Breast epithelium (tissue), 4 donors: ENCODE data around the gene POLR1G. TPM values are rescaled to one million over a fixed set of nuclear protein-coding genes. Genes with fewer than 3 reads are reported as not detected.
"Not testable (repeated sequence)": the region's sequence is repeated elsewhere in the genome, so short reads cannot be mapped to it uniquely, and the experiment has no call there.

Experiments used
- DNase-seq, 2 donors: peaks; one replicate each; pipeline ENCODE4 v3.0.0-alpha.2; 2019; ENCODE audit warnings: low spot score in 2 of 2
- H3K27ac ChIP-seq, 2 donors: fragments of 200-600 bp; sonication (generic) in 1 of 2; one replicate each; pipeline ENCODE4 v1.5.1; 2016 to 2019; ENCODE audit warnings: mild to moderate bottlenecking in 1 of 2
- H3K27me3 ChIP-seq, 2 donors: fragments of 200-600 bp; sonication (generic) in 1 of 2; one replicate each; pipeline versions ENCODE4 v1.5.1 to v1.6.0; 2017 to 2019; ENCODE audit warnings: control low read depth in 1 of 2, mild to moderate bottlenecking in 1 of 2
- H3K36me3 ChIP-seq: fragments of 200-600 bp; one replicate; pipeline ENCODE4 v1.5.1; 2019
- H3K4me1 ChIP-seq, 2 donors: fragments of 200-600 bp; sonication (generic); one replicate each; pipeline ENCODE4 v1.5.1; 2016 to 2019; ENCODE audit warnings: control low read depth in 1 of 2
- H3K4me3 ChIP-seq, 3 donors: fragments of 200-600 bp; sonication (generic); 1 replicate in 2 of 3; 2 replicates in 1 of 3; pipeline ENCODE4 v1.5.1; 2016 to 2019; ENCODE audit warnings: mild to moderate bottlenecking in 3 of 3, moderate library complexity in 2 of 3
- H3K9me3 ChIP-seq, 2 donors: fragments of 200-600 bp; sonication (generic) in 1 of 2; one replicate each; pipeline ENCODE4 v1.5.1; 2016 to 2019; ENCODE audit warnings: control low read depth in 1 of 2
- CTCF ChIP-seq, 3 donors: fragments of 450-650 bp; IDR thresholded peaks; one replicate each; pipeline ENCODE4 v1.5.1; 2016 to 2017; ENCODE audit warnings: antibody characterized with exemption in 3 of 3, mild to moderate bottlenecking in 3 of 3, moderate library complexity in 3 of 3
- POLR2A ChIP-seq: fragments of 450-650 bp; IDR thresholded peaks from one replicate; pipeline ENCODE4 v1.6.1; 2016; ENCODE audit warnings: antibody characterized with exemption, mild to moderate bottlenecking, moderate library complexity
- POLR2AphosphoS5 ChIP-seq, 3 donors: sonication (generic); formaldehyde crosslinking; IDR thresholded peaks; one replicate each; pipeline ENCODE4 v1.6.1; 2017; ENCODE audit warnings: antibody characterized with exemption in 3 of 3
- intact Hi-C: fragments of 100-400 bp; cut with DNase I; formaldehyde crosslinking; loops from one replicate; pipeline ENCODE4 v1.15.1; 2023; ENCODE audit warnings: low total_unique reads
- total RNA-seq, 3 donors: library from RNA; depleted of rRNA; stranded (reverse); fragments of >200 nt; gene quantifications; one replicate each; pipeline ENCODE4 v1.1.0, GENCODE V29; 2016

Gene POLR1G
- total RNA-seq, 3 donors from 2014 or later = 2.6 to 6.9 (median 5.3) TPM

- intact Hi-C loops = loop anchor here (10.0 kb wide), 1 partner anchor 50 kb away; no protein-coding TSS in a partner anchor
- no peaks in the 10 kb centered on the region for H3K9me3 ChIP-seq
- H3K36me3 ChIP-seq = no peaks in the 10 kb centered on the region
- DNase-seq = no peak
- peak overlapping the region; percentile 60 to 83 (median 68) for H3K4me3 ChIP-seq
- no peaks in the 10 kb centered on the region for H3K27me3 ChIP-seq
- H3K4me1 ChIP-seq = peaks cover 0 to 8% of the 10 kb centered on the region in 2 donors
- TF ChIP-seq POLR2AphosphoS5 (IDR thresholded peaks at IDR 0.05) (peak in 2 of 3 donors; percentile 9 to 58), CTCF (IDR thresholded peaks at IDR 0.05) (no peak)
- H3K27ac ChIP-seq = peak overlapping the region; percentile 90 to 97
Measured at GRCh38 chr19:45424191-45425058, 18.0 kb downstream of the POLR1G start.

GRCh38 chr19:45428384-45429231 is 22.2 kb downstream of the POLR1G start:
- H3K4me1 ChIP-seq = no peaks in the 10 kb centered on the region
- peak overlapping the region; percentile 61 to 68 for H3K27ac ChIP-seq
- no peak for DNase-seq
- H3K36me3 ChIP-seq = no peaks in the 10 kb centered on the region
- TF ChIP-seq CTCF (IDR thresholded peaks at IDR 0.05) = peak in 2 of 3 donors; percentile 15 to 36
- no peak for TF ChIP-seq POLR2AphosphoS5 (IDR thresholded peaks at IDR 0.05)
- no peak for TF ChIP-seq POLR2A
- intact Hi-C loops = loop anchor here (10.0 kb wide), 1 partner anchor 46 kb away; no protein-coding TSS in a partner anchor
- peak overlapping the region; percentile 48 to 82 (median 62) for H3K4me3 ChIP-seq
- no peaks in the 10 kb centered on the region for H3K27me3 ChIP-seq
- H3K9me3 ChIP-seq = no peaks in the 10 kb centered on the region

GRCh38 chr19:45429896-45430295 is 23.5 kb downstream of the POLR1G start:
- not testable (repeated sequence) for H3K36me3 ChIP-seq, H3K9me3 ChIP-seq, H3K4me3 ChIP-seq, H3K27ac ChIP-seq, H3K4me1 ChIP-seq, DNase-seq, H3K27me3 ChIP-seq
- intact Hi-C loops = loop anchor here (10.0 kb wide), 1 partner anchor 45 kb away; no protein-coding TSS in a partner anchor

- H3K27me3 ChIP-seq, H3K9me3 ChIP-seq, DNase-seq, H3K36me3 ChIP-seq, H3K4me1 ChIP-seq, H3K27ac ChIP-seq, intact Hi-C loops, H3K4me3 ChIP-seq: not testable (repeated sequence)
Measured at GRCh38 chr19:45431008-45431407, 24.6 kb downstream of the POLR1G start.

GRCh38 chr19:45432543-45432942 is 26.1 kb downstream of the POLR1G start:
- H3K4me3 ChIP-seq, H3K27me3 ChIP-seq, intact Hi-C loops, H3K4me1 ChIP-seq, DNase-seq, H3K9me3 ChIP-seq, H3K36me3 ChIP-seq, H3K27ac ChIP-seq: not testable (repeated sequence)

- Histone ChIP-seq H3K4me1 (no peaks in the 10 kb centered on the region), H3K36me3 (no peaks in the 10 kb centered on the region), H3K27me3 (no peaks in the 10 kb centered on the region), H3K9me3 (no peaks in the 10 kb centered on the region), H3K27ac (no peak overlapping the region), H3K4me3 (no peak overlapping the region)
- no peak for DNase-seq
- TF ChIP-seq POLR2A (no peak), POLR2AphosphoS5 (IDR thresholded peaks at IDR 0.05) (no peak), CTCF (IDR thresholded peaks at IDR 0.05) (no peak)
- intact Hi-C loops = no loop called here
Measured at GRCh38 chr19:45437328-45437727, 30.9 kb downstream of the POLR1G start.
